HEK293 (cell line): ENCODE data around the gene GRK2.

Experiments
- BCL11A ChIP-seq: fragments of 450-650 bp; formaldehyde crosslinking; IDR thresholded peaks from 2 replicates; pipeline ENCODE4 v1.5.1; 2016; ENCODE audit warnings: low read depth, missing biosample characterization, missing genetic modification characterization
- CTCF ChIP-seq: fragments of 450-650 bp; formaldehyde crosslinking; IDR thresholded peaks from 2 replicates; pipeline ENCODE4 v1.5.1; 2016; ENCODE audit warnings: missing biosample characterization, missing genetic modification characterization
- INSM2 ChIP-seq: fragments of 450-650 bp; formaldehyde crosslinking; IDR thresholded peaks from 2 replicates; pipeline ENCODE4 v1.5.1; 2016; ENCODE audit warnings: missing biosample characterization, missing genetic modification characterization
- OSR2 ChIP-seq: fragments of 450-650 bp; formaldehyde crosslinking; IDR thresholded peaks from 2 replicates; pipeline ENCODE4 v1.5.1; 2016; ENCODE audit warnings: missing biosample characterization, missing genetic modification characterization
- YY1 ChIP-seq: fragments of 450-650 bp; formaldehyde crosslinking; IDR thresholded peaks from 2 replicates; pipeline ENCODE4 v1.5.1; 2018; ENCODE audit warnings: missing biosample characterization, missing genetic modification characterization
- ZFP3 ChIP-seq: fragments of 450-650 bp; formaldehyde crosslinking; IDR thresholded peaks from 2 replicates; pipeline ENCODE4 v1.5.1; 2016; ENCODE audit warnings: low read depth, missing biosample characterization, missing genetic modification characterization
- ZNF133 ChIP-seq: fragments of 450-650 bp; formaldehyde crosslinking; IDR thresholded peaks from 2 replicates; pipeline ENCODE4 v1.5.1; 2016; ENCODE audit warnings: missing biosample characterization, missing genetic modification characterization
- ZNF423 ChIP-seq: fragments of 450-650 bp; formaldehyde crosslinking; IDR thresholded peaks from 2 replicates; pipeline ENCODE4 v1.5.1; 2016; ENCODE audit warnings: missing biosample characterization, missing genetic modification characterization
- ZNF639 ChIP-seq: fragments of 450-650 bp; formaldehyde crosslinking; IDR thresholded peaks from 2 replicates; pipeline ENCODE4 v1.5.1; 2016; ENCODE audit warnings: missing biosample characterization, missing genetic modification characterization
- ZNF704 ChIP-seq: fragments of 450-650 bp; formaldehyde crosslinking; IDR thresholded peaks from 2 replicates; pipeline ENCODE4 v1.5.1; 2016; ENCODE audit warnings: missing biosample characterization, missing genetic modification characterization
- ZNF776 ChIP-seq: fragments of 450-650 bp; formaldehyde crosslinking; IDR thresholded peaks from 2 replicates; pipeline ENCODE4 v1.5.0; 2017; ENCODE audit warnings: missing biosample characterization, missing genetic modification characterization, borderline replicate concordance

GRCh38 chr11:67300256-67300755 lies 34.0 kb downstream of the GRK2 start:
- TF ChIP-seq ZNF639 (tag by site-specific recombination) (no peak), ZNF423 (tag by site-specific recombination) (no peak), BCL11A (no peak), CTCF (tag by site-specific recombination) (no peak), ZNF704 (tag by site-specific recombination) (no peak), ZNF133 (tag by site-specific recombination) (no peak), ZFP3 (no peak), YY1 (tag by site-specific recombination) (no peak), ZNF776 (tag by site-specific recombination) (no peak), INSM2 (tag by site-specific recombination) (no peak), OSR2 (tag by site-specific recombination) (no peak)
